Right lobe of liver (tissue), 4 donors: ENCODE measurements around the gene UGCG.
"Not testable (repeated sequence)": the region's sequence is repeated elsewhere in the genome, so short reads cannot be mapped to it uniquely, and the experiment has no call there.

ENCODE experiments used
- POLR2A ChIP-seq: fragments of 450-650 bp; IDR thresholded peaks from one replicate; pipeline ENCODE4 v1.6.1; 2017; ENCODE audit warnings: antibody characterized with exemption, mild to moderate bottlenecking
- TF ChIP-seq, protein P1 (sequence below), 4 donors: fragments of 200-600 bp in 3 of 4; fragments of 450-650 bp in 1 of 4; IDR thresholded peaks; one replicate each; pipeline versions ENCODE4 v1.5.1 to v1.8.0; 2016 to 2022; ENCODE audit warnings: antibody characterized with exemption in 4 of 4, mild to moderate bottlenecking in 2 of 4
- donor health status: DM: no; HTN: no; CAD: no.
- donor health status: DM: no; HTN: no; CAD: no.
- donor health status: DM: no; HTN: yes; CAD: no.

GRCh38 chr9:111875691-111876090 lies 20.9 kb upstream of the UGCG start:
- TF ChIP-seq, protein P1, sequence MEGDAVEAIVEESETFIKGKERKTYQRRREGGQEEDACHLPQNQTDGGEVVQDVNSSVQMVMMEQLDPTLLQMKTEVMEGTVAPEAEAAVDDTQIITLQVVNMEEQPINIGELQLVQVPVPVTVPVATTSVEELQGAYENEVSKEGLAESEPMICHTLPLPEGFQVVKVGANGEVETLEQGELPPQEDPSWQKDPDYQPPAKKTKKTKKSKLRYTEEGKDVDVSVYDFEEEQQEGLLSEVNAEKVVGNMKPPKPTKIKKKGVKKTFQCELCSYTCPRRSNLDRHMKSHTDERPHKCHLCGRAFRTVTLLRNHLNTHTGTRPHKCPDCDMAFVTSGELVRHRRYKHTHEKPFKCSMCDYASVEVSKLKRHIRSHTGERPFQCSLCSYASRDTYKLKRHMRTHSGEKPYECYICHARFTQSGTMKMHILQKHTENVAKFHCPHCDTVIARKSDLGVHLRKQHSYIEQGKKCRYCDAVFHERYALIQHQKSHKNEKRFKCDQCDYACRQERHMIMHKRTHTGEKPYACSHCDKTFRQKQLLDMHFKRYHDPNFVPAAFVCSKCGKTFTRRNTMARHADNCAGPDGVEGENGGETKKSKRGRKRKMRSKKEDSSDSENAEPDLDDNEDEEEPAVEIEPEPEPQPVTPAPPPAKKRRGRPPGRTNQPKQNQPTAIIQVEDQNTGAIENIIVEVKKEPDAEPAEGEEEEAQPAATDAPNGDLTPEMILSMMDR (IDR thresholded peaks at IDR 0.05), result not testable (repeated sequence)
- TF ChIP-seq POLR2A, result not testable (repeated sequence)
